Measurements from ENCODE around the gene PDK4. TPM values are rescaled to one million over a fixed set of nuclear protein-coding genes. Genes with fewer than 3 reads are reported as not detected.

The PDK4 gene
- total and polyA plus RNA-seq, 9 of the 15 experiments (the other 6 are each of a cell fraction or from before 2014, with no cell fraction given), result 0.03 to 0.24 (median 0.08) TPM; not detected in 2

- no peaks in the 10 kb centered on the region for H3K4me1 ChIP-seq (replicated peaks in 1 of 2; ENCODE audit: control insufficient read depth in 2 of 2, insufficient read depth in 2 of 2, low read length in 2 of 2)
- H3K4me2 ChIP-seq (ENCODE audit: insufficient read depth, low read length), result no peak overlapping the region
- no peak for TF ChIP-seq EGR1 (conservative IDR thresholded peaks at IDR 0.05)
- TF ChIP-seq CEBPB (tag; IDR thresholded peaks at IDR 0.05), result no peak
- TF ChIP-seq ZNF274 (IDR thresholded peaks at IDR 0.05; ENCODE audit: borderline replicate concordance, low read depth, low read length), result no peak
- 0 out of 2 replicates have a peak, but pooled peaks have one; percentile 4 for TF ChIP-seq MAFK (IDR thresholded peaks at IDR 0.05; ENCODE audit: low read length)
- TF ChIP-seq ATF1 (CRISPR knock-in tag; IDR thresholded peaks at IDR 0.05), result no peak
- TF ChIP-seq ATF1 (tag; IDR thresholded peaks at IDR 0.05), result no peak
- peak; percentile 59 for TF ChIP-seq ZNF316 (IDR thresholded peaks at IDR 0.05)
- no peak for TF ChIP-seq THAP12 (CRISPR knock-in tag; IDR thresholded peaks at IDR 0.05)
- TF ChIP-seq C11orf30 (IDR thresholded peaks at IDR 0.05; ENCODE audit: low read depth), result peak; percentile 20; the same call in 1 of the 2 replicates
- TF ChIP-seq MAFG (tag; conservative IDR thresholded peaks at IDR 0.05), result 0 out of 2 replicates have a peak, but pooled peaks have one; percentile 9
- no peak overlapping the region for H3K4me3 ChIP-seq
- intact Hi-C loops (cut with micrococcal nuclease), result no loop called here
- ATAC-seq, result no peak
- H3K9me1 ChIP-seq (ENCODE audit: control insufficient read depth, insufficient read depth, low read length), result no peaks in the 10 kb centered on the region
- H3K36me3 ChIP-seq (ENCODE audit: control insufficient read depth, insufficient read depth, low read length), result no peaks in the 10 kb centered on the region
- POLR2A ChIA-PET, result interaction anchor here (1.5 kb wide), 1 partner anchor 149 kb away, joined by 3 read pairs; no protein-coding TSS in a partner anchor
- 0% methylated on average over 2 of the region's 2 CpGs for WGBS (ENCODE audit: insufficient coverage, low coverage, missing lambda C conversion rate)
- no peaks in the 10 kb centered on the region for H3K79me2 ChIP-seq (ENCODE audit: control insufficient read depth, insufficient read depth, low read length)
- no peak for DNase-seq (ENCODE audit: extremely low read depth in 1 of 4, low spot score in 3 of 4)
- H2AFZ ChIP-seq (ENCODE audit: low read depth, low read length), result no peak overlapping the region
- no peaks in the 10 kb centered on the region for H3K27me3 ChIP-seq (ENCODE audit: control insufficient read depth in 2 of 2, insufficient read depth in 2 of 2, low read length in 2 of 2)
- no peak overlapping the region for H3K27ac ChIP-seq (ENCODE audit: extremely low read depth, low read depth, low read length)
- no peak overlapping the region for H3K9ac ChIP-seq (ENCODE audit: insufficient read depth in 1 of 2, low read depth in 2 of 2, low read length in 2 of 2)
- in situ Hi-C loops (cut with MboI), result no loop called here
- FAIRE-seq, result no peak
- H3K9me3 ChIP-seq (replicated peaks; ENCODE audit: control insufficient read depth, insufficient read depth, low read depth, low read length), result no peaks in the 10 kb centered on the region
- H4K20me1 ChIP-seq (replicated peaks; ENCODE audit: control insufficient read depth, insufficient read depth, low read length), result no peaks in the 10 kb centered on the region
- no TSS peak for BruUV-seq (replicated peaks)
- CTCF ChIA-PET (ENCODE audit: low intra/inter-chr PET ratio), result no interaction called here
Observed at GRCh38 chr7:95536656-95537311, 59.5 kb downstream of the PDK4 start.

Data from K562 (cell line).